GM12878 (cell line): ENCODE data around the gene CCHCR1. TPM values are rescaled to one million over a fixed set of nuclear protein-coding genes. Genes with fewer than 3 reads are reported as not detected.

Experiments used
- BACH1 ChIP-seq: fragments of 450-650 bp; IDR thresholded peaks from 2 replicates; pipeline ENCODE4 v1.6.1; 2017; ENCODE audit warnings: mild to moderate bottlenecking, borderline replicate concordance
- CBX3 ChIP-seq: fragments of 200-600 bp; sonication (generic); IDR thresholded peaks from 2 replicates; pipeline ENCODE4 v1.6.1; 2016; ENCODE audit warnings: low read depth, borderline replicate concordance
- CREM ChIP-seq: IDR thresholded peaks from 2 replicates; pipeline ENCODE4 v1.6.1; 2014; ENCODE audit warnings: antibody characterized with exemption, low read depth
- GABPA ChIP-seq: IDR thresholded peaks from 2 replicates; pipeline ENCODE4 v1.6.1; 2014; ENCODE audit warnings: antibody characterized with exemption, low read depth, mild to moderate bottlenecking, inconsistent platforms
- KLF5 ChIP-seq: fragments of 450-650 bp; IDR thresholded peaks from 2 replicates; pipeline ENCODE4 v1.6.1; 2014; ENCODE audit warnings: mild to moderate bottlenecking; ENCODE audit not compliant: partially characterized antibody
- LARP7 ChIP-seq: fragments of 450-650 bp; IDR thresholded peaks from 2 replicates; pipeline ENCODE4 v1.6.1; 2017; ENCODE audit warnings: mild to moderate bottlenecking
- MEF2A ChIP-seq: IDR thresholded peaks from 2 replicates; pipeline ENCODE4 v1.6.1; 2011; ENCODE audit warnings: low read depth, mild to moderate bottlenecking, low read length, moderate library complexity; ENCODE audit not compliant: insufficient read depth
- NR2C2 ChIP-seq: IDR thresholded peaks from 2 replicates; pipeline ENCODE4 v1.6.1; 2011; ENCODE audit warnings: borderline replicate concordance, low read depth; ENCODE audit not compliant: control insufficient read depth, insufficient read length
- POU2F2 ChIP-seq: IDR thresholded peaks from 3 replicates; pipeline ENCODE4 v1.6.1; 2011; ENCODE audit warnings: low read depth, mild to moderate bottlenecking, low read length, borderline replicate concordance
- RAD21 ChIP-seq: IDR thresholded peaks from 2 replicates; pipeline ENCODE4 v1.6.1; 2011; ENCODE audit warnings: mild to moderate bottlenecking, low read depth, low read length, moderate library complexity; ENCODE audit not compliant: insufficient read depth
- RELA ChIP-seq: fragments of 450-650 bp; IDR thresholded peaks from 2 replicates; pipeline ENCODE4 v1.8.0; 2014; ENCODE audit warnings: borderline replicate concordance; ENCODE audit not compliant: partially characterized antibody
- SMAD5 ChIP-seq: IDR thresholded peaks from 2 replicates; pipeline ENCODE4 v1.6.1; 2016; ENCODE audit warnings: antibody characterized with exemption, low read depth
- SMARCA5 ChIP-seq: fragments of 450-650 bp; IDR thresholded peaks from 2 replicates; pipeline ENCODE4 v1.6.1; 2017; ENCODE audit warnings: mild to moderate bottlenecking
- STAT1 ChIP-seq: fragments of 450-650 bp; conservative IDR thresholded peaks from 2 replicates; pipeline ENCODE4 v1.6.1; 2014; ENCODE audit warnings: antibody characterized with exemption, mild to moderate bottlenecking
- TCF12 ChIP-seq: IDR thresholded peaks from 2 replicates; pipeline ENCODE4 v1.6.1; 2011; ENCODE audit warnings: low read depth, mild to moderate bottlenecking, low read length
- ZNF384 ChIP-seq: IDR thresholded peaks from 2 replicates; pipeline ENCODE4 v1.6.1; 2012; ENCODE audit warnings: low read depth, mild to moderate bottlenecking, low read length, improper control_type of control experiment, borderline replicate concordance
- ZSCAN29 ChIP-seq: fragments of 450-650 bp; IDR thresholded peaks from 2 replicates; pipeline ENCODE4 v1.6.1; 2017; ENCODE audit warnings: mild to moderate bottlenecking, moderate library complexity
- polyA plus RNA-seq, 11 experiments: library from polyadenylated mRNA; depleted of rRNA in 4 of 11; unstranded in 6 of 11; stranded (reverse) in 5 of 11; fragments of >200 nt; fragmentation: Nextera tagmentation in 4 of 11; fragmentation: Illumina TruSeq in 1 of 11; extraction: Ambion mirVana in 4 of 11; extraction: Trizol in 1 of 11; gene quantifications; 1 replicate in 1 of 11; 2 replicates in 10 of 11; pipeline versions ENCODE4 v1.2.1 to v1.2.3, GENCODE V29; 2011 to 2016; ENCODE audit warnings: inconsistent platforms in 2 of 11, missing spikeins in 2 of 11, low read depth in 1 of 11
- total RNA-seq, 4 experiments: library from RNA; depleted of rRNA in 3 of 4; stranded (reverse); fragments of >200 nt in 3 of 4; fragmentation: Illumina TruSeq in 1 of 4; extraction: Trizol in 1 of 4; gene quantifications; 2 replicates each; pipeline versions ENCODE4 v1.2.1 to v1.2.3, GENCODE V29; 2013 to 2021
- TF ChIP-seq, protein P1 (sequence below): IDR thresholded peaks from 2 replicates; pipeline ENCODE4 v1.6.1; 2011; ENCODE audit warnings: borderline replicate concordance, low read depth, mild to moderate bottlenecking, moderate library complexity, low read length; ENCODE audit not compliant: insufficient read depth, poor library complexity, severe bottlenecking
- TF ChIP-seq, protein P2 (sequence below): IDR thresholded peaks from 2 replicates; pipeline ENCODE4 v1.6.1; 2011; ENCODE audit warnings: low read depth, low read length, improper control_type of control experiment, borderline replicate concordance
- TF ChIP-seq, protein P3 (sequence below): IDR thresholded peaks from 2 replicates; pipeline ENCODE4 v1.6.1; 2011; ENCODE audit warnings: mild to moderate bottlenecking, low read depth, low read length, moderate library complexity; ENCODE audit not compliant: insufficient replicate concordance
- TF ChIP-seq, protein P4 (sequence below): fragments of 450-650 bp; IDR thresholded peaks from 2 replicates; pipeline ENCODE4 v1.6.1; 2016; ENCODE audit warnings: mild to moderate bottlenecking
- TF ChIP-seq, protein P5 (sequence below): IDR thresholded peaks from 2 replicates; pipeline ENCODE4 v1.6.1; 2012; ENCODE audit warnings: mild to moderate bottlenecking, low read depth, low read length

CCHCR1 gene
- total and polyA plus RNA-seq, 10 of the 15 experiments (the other 5 are each of a cell fraction or from before 2014, with no cell fraction given), result 1.0 to 35.2 (median 24.7) TPM

DNA sequence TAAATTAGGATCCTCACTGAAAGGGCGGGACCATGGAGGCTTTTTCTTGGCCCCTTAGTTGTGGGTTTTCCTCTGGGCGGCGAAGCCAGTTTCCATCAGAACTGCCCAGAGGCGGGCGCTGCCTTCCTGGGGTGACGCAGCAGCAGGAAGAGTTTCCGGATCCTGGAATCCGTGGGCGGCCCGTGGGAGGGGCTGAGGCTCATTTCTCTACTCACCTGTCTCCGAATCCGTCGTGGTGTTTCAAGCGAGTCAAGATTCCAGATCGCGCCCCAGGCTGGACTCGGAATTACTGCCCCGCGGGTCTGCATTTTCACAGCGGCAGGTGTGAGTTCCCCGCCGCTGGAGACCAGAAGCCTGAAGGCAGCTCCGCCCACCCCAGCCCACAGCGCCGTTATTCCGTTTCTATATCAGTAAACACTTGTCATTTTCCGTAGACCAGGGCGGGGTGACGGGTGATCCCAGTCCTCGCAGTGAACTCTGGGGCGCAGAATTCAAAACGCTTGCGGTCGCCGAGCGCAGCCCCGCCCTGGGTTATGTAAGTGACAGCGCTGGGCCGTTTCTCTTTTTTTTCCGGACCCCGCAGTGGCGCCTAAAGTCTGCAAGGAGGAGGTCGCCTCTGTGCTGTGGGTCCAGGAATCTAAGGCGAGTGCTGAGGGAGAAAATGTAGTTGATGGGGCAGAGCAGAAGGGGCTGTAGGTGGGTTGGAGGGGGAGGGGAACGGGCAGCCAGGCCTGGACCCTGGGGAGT lies 40.1 kb upstream of the CCHCR1 start (continued):
- TF ChIP-seq, protein P1, sequence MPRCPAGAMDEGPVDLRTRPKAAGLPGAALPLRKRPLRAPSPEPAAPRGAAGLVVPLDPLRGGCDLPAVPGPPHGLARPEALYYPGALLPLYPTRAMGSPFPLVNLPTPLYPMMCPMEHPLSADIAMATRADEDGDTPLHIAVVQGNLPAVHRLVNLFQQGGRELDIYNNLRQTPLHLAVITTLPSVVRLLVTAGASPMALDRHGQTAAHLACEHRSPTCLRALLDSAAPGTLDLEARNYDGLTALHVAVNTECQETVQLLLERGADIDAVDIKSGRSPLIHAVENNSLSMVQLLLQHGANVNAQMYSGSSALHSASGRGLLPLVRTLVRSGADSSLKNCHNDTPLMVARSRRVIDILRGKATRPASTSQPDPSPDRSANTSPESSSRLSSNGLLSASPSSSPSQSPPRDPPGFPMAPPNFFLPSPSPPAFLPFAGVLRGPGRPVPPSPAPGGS, result no peak
- TF ChIP-seq, protein P2, sequence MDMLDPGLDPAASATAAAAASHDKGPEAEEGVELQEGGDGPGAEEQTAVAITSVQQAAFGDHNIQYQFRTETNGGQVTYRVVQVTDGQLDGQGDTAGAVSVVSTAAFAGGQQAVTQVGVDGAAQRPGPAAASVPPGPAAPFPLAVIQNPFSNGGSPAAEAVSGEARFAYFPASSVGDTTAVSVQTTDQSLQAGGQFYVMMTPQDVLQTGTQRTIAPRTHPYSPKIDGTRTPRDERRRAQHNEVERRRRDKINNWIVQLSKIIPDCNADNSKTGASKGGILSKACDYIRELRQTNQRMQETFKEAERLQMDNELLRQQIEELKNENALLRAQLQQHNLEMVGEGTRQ, result no peak
- TF ChIP-seq RELA, result no peak
- TF ChIP-seq ZNF384, result peak; percentile 71; the same call in 1 of the 2 replicates
- 0 out of 2 replicates have a peak, but pooled peaks have one; percentile 12 for TF ChIP-seq RAD21
- peak; percentile 63; the same call in 1 of the 2 replicates for TF ChIP-seq BACH1
- TF ChIP-seq STAT1, result no peak
- TF ChIP-seq KLF5, result no peak
- TF ChIP-seq, protein P3, sequence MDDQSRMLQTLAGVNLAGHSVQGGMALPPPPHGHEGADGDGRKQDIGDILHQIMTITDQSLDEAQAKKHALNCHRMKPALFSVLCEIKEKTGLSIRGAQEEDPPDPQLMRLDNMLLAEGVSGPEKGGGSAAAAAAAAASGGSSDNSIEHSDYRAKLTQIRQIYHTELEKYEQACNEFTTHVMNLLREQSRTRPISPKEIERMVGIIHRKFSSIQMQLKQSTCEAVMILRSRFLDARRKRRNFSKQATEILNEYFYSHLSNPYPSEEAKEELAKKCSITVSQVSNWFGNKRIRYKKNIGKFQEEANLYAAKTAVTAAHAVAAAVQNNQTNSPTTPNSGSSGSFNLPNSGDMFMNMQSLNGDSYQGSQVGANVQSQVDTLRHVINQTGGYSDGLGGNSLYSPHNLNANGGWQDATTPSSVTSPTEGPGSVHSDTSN, result peak; percentile 57
- no peak for TF ChIP-seq CBX3
- TF ChIP-seq TCF12, result 0 out of 2 replicates have a peak, but pooled peaks have one; percentile 57
- TF ChIP-seq, protein P4, sequence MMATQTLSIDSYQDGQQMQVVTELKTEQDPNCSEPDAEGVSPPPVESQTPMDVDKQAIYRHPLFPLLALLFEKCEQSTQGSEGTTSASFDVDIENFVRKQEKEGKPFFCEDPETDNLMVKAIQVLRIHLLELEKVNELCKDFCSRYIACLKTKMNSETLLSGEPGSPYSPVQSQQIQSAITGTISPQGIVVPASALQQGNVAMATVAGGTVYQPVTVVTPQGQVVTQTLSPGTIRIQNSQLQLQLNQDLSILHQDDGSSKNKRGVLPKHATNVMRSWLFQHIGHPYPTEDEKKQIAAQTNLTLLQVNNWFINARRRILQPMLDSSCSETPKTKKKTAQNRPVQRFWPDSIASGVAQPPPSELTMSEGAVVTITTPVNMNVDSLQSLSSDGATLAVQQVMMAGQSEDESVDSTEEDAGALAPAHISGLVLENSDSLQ, result peak; percentile 92
- TF ChIP-seq LARP7, result no peak
- TF ChIP-seq, protein P5, sequence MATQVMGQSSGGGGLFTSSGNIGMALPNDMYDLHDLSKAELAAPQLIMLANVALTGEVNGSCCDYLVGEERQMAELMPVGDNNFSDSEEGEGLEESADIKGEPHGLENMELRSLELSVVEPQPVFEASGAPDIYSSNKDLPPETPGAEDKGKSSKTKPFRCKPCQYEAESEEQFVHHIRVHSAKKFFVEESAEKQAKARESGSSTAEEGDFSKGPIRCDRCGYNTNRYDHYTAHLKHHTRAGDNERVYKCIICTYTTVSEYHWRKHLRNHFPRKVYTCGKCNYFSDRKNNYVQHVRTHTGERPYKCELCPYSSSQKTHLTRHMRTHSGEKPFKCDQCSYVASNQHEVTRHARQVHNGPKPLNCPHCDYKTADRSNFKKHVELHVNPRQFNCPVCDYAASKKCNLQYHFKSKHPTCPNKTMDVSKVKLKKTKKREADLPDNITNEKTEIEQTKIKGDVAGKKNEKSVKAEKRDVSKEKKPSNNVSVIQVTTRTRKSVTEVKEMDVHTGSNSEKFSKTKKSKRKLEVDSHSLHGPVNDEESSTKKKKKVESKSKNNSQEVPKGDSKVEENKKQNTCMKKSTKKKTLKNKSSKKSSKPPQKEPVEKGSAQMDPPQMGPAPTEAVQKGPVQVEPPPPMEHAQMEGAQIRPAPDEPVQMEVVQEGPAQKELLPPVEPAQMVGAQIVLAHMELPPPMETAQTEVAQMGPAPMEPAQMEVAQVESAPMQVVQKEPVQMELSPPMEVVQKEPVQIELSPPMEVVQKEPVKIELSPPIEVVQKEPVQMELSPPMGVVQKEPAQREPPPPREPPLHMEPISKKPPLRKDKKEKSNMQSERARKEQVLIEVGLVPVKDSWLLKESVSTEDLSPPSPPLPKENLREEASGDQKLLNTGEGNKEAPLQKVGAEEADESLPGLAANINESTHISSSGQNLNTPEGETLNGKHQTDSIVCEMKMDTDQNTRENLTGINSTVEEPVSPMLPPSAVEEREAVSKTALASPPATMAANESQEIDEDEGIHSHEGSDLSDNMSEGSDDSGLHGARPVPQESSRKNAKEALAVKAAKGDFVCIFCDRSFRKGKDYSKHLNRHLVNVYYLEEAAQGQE, result no peak
- TF ChIP-seq NR2C2, result no peak
- peak; percentile 59 for TF ChIP-seq CREM
- peak; percentile 50; the same call in 1 of the 2 replicates for TF ChIP-seq SMAD5
- no peak for TF ChIP-seq MEF2A
- TF ChIP-seq SMARCA5, result no peak
- TF ChIP-seq GABPA, result 0 out of 2 replicates have a peak, but pooled peaks have one; percentile 29
- no peak for TF ChIP-seq ZSCAN29
- TF ChIP-seq POU2F2, result peak; percentile 77; the same call in 2 of the 3 replicates
